GM19239 (cell line): ENCODE data around the gene YIF1A.
A peak's percentile ranks its signal among the peaks of the same experiment; 100 is the strongest.
"Not testable (repeated sequence)": the region's sequence is repeated elsewhere in the genome, so short reads cannot be mapped to it uniquely, and the experiment has no call there.

Source experiments
- DNase-seq: peaks from one replicate; pipeline ENCODE4 v3.0.0; 2011; ENCODE audit warnings: low spot score; ENCODE audit not compliant: insufficient read length
- FAIRE-seq: peaks from 2 replicates; lab custom pipeline; 2011; peaks lifted over from hg19 to GRCh38; lab: Jason Lieb, UNC

Gene YIF1A

GRCh38 chr11:66327171-66328030 is 38.5 kb upstream of the YIF1A start:
- FAIRE-seq (no peak), DNase-seq (no peak)

DNA sequence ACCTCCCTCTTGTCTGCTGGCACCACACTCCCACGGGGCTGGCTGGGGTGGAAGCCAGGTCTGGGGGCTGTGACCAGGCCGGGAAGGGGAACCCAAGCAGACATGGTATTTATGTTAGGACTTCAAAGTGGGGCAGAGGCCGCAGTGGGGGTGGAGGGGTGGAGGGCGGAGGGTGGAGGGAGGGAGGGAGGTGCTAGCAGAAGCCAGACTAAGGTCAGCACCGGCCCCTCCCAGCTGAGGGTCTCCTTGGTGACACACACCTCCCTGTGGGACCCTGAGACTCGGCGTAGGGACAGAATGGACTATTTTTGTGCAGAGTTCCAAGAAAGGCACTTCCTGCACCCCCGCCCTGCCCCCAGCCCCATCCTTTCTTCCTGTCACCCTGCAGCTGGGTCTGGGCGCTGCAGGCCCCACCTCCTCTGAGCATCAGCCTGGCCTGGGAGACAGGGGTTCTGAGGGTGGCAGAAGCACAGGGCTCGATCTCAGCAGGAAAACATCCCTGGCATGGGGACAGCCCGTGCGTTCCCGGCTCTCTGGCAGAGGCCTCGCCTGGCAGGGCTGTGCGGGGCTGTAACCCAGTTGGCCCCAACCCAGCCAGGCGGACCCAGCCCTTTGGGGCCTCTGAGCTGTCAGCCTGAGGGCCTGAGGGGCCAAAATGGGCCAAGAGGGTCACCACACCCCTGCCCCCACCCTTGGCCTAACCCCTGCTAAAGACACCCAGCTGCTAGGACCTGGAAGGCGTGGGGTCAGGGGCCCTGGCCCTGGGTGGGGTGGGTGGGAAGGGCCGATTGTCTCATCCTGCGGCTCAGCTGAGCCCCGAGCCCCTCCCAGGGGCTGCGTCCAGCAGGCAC is 37.5 kb upstream of the YIF1A start:
- no peak for FAIRE-seq
- no peak for DNase-seq

- FAIRE-seq (no peak), DNase-seq (no peak)
Observed at GRCh38 chr11:66325263-66325671, 36.3 kb upstream of the YIF1A start.

DNA sequence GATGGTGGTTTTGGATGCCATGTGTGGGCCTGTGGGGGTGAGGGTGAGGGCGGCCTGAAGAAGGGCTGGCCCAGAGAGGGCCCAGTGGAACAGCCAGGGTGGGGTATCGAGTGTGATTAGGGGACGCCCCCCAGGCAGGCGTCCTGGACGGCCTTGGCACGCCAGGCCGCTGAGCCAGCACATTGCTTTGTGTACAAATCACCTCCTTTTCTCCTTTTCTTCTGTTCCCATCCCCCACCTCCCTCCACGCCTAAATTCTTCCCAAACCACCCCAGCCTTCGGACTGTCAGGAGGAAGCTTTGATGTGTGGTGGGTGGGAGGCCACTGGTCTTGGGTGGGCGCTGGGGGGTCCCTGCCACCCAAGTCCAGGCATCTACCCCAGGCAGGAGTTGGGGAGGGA is 35.7 kb upstream of the YIF1A start:
- DNase-seq (no peak), FAIRE-seq (no peak)

- DNase-seq (no peak), FAIRE-seq (no peak)
Observed at GRCh38 chr11:66323684-66324083, 34.7 kb upstream of the YIF1A start.

DNA sequence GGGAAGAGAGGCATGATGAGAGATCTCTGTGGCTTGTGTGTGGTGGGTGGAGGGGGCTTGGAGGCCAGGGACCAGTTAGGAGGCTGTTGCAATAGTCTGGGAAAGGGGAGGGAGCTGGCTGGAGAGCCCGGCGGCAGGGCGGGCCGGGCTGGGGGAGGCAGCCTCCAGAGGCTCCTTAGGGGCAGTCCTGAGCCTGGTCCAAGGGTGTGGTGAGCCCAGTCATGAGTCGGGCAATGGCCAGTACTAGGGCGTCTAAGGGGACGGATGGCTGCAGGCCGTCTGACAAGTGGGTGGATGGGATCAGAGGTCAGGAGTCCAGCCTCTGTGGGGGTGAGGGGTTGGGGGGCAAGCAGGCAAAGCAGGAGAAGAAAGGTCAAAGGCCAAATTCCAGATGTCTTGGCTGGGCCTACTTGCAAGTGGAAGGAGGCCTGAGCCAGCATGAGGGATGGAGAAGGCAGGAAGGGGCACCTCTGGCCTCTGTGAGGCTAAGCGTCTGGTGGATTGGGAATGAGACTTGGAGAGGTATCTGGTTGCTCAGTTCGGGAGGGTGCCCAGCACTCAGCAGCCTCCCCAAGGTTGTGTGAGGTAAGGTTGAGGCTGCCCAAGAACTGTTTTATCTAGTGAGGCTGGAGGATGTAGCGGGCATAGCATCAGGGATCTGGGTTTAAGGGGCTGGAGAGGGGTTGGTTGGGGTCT is 33.9 kb upstream of the YIF1A start:
- no peak for FAIRE-seq
- DNase-seq: no peak

- DNase-seq (no peak), FAIRE-seq (no peak)
Observed at GRCh38 chr11:66321606-66322005, 32.7 kb upstream of the YIF1A start.

DNA sequence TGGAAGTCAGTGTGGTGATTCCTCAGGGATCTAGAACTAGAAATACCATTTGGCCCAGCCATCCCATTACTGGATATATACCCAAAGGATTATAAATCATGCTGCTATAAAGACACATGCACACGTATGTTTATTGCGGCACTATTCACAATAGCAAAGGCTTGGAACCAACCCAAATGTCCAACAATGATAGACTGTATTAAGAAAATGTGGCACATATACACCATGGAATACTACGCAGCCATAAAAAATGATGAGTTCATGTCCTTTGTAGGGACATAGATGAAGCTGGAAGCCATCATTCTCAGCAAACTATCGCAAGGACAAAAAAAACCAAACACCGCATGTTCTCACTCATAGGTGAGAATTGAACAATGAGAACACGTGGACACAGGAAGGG is 31.8 kb upstream of the YIF1A start:
- DNase-seq, FAIRE-seq: not testable (repeated sequence)

DNA sequence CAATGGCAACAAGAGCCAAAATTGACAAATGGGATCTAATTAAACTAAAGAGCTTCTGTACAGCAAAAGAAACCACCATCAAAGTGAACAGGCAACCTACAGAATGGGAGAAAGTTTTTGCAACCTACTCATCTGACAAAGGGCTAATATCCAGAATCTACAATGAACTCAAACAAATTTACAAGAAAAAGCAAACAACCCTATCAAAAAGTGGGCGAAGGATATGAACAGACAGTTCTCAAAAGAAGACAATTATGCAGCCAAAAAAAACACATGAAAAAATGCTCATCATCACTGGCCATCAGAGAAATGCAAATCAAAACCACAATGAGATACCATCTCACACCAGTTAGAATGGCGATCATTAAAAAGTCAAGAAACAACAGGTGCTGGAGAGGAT is 31.3 kb upstream of the YIF1A start:
- FAIRE-seq, DNase-seq: not testable (repeated sequence)

- FAIRE-seq: no peak
- no peak for DNase-seq
Observed at GRCh38 chr11:66318600-66318970, 29.6 kb upstream of the YIF1A start.

DNA sequence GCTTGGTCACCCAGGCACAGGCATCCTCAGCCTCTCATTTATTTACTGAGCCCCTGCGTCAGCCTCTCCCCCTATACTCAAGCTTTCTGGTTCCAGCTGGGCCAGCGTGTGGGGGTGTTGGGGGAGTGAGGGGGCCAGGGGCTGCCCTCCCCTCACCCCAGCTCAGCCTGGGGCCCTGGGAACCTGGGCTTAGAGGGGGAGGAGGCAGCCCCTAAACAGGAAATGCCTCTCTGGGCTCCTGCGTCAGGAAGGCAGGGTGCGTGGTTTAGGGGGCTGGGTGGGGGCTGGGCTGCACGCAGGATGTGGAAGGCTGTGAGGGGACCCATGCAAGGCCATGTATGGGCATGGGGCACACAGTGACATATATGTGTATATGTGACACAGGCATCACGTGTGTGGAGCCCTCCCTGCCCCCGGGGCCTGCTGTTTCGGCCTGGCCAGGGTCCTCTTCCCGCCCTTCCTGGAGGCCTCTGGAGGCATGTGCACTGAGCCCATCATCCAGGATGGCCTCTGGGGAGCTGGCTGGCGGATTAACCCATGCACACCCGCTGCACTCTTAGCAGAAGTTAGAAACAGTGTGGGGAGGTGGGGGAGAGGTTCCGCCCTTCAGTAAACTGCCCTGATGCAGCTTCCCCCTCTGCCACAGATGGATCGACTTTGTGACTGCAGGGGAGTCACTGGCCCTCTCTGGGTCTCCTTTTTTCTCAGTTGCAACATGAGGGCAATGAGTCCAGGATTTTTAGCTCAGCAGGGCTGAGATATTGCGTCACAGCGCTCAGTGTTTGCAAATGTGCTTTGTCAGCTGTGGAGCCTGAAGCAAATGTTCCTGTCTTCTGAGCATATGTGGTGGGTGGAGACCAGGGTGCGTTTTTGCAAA is 29.0 kb upstream of the YIF1A start:
- FAIRE-seq: peak; percentile 77

GRCh38 chr11:66317322-66317722 is 28.4 kb upstream of the YIF1A start:
- DNase-seq (no peak), FAIRE-seq (no peak)

More for the DNA sequence above, 29.0 kb upstream of the YIF1A start:
- no peak for DNase-seq

- FAIRE-seq: no peak
- DNase-seq: no peak
Observed at GRCh38 chr11:66316849-66317251, 27.9 kb upstream of the YIF1A start, which contains the start of gene CD248. Gene CD248 (minus strand): TSS chr11:66317044. CDS start chr11:66317027, 17 bp downstream.

DNA sequence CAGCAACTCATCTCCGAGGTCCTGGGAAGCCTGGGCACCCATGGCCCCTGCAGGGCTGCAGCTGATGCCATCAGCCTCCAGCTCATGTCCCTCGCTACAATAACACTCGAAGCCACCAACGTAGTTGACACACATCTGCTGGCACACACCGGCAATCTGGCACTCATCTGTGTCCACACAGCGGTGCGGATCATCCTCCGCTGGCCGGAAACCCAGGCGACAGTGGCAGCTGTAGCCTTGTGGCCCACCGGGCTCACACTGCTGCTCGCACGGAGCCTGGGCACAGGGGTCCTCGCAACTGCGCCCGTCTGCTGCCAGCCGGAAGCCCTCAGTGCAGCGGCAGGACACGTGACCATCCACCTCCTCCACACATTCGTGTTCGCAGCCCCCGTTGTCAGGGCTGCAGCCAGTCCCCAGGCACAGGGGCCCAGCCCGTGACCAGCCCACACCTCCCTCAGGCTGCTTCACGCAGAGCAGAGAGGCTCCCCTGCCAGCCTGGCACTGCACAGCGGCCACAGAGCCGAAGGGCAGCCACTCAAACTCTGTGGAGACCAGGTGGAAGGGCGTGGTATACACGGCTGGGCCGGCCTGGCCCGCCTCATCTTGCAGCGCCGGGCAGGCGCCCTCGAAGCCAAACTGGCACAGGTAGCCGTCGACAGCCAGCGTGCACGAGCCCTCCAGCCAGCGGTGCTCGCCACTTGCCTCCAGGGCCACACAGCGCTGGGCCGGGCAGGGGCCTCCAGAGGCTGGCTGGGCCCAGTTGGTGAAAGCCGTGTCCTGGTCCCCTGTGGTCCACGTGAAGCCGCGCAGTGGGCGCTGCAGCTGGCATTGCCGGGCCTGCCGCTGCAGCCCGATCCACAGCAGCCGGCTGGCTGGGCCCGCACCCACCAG is 27.2 kb upstream of the YIF1A start:
- DNase-seq (no peak), FAIRE-seq (no peak)

DNA sequence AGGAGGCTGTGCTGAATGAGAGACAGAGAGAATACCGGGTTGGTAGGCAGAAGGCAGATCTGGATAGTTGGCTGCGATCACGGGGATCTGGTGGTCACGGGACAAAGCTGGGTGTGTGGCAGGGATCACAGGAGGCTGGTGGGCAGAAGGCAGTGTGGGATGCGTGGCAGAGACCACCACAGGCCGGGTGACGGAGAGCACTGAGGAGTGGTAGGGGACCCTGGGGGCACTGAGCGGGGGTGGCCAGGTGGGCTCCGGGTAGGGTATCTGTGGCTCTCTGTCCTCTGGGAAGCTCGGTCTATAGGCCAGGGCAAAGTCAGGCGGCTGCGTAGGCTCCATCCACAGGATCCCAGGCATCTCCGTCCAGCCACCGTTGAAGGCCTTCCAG is 26.5 kb upstream of the YIF1A start:
- DNase-seq (no peak), FAIRE-seq (no peak)

DNA sequence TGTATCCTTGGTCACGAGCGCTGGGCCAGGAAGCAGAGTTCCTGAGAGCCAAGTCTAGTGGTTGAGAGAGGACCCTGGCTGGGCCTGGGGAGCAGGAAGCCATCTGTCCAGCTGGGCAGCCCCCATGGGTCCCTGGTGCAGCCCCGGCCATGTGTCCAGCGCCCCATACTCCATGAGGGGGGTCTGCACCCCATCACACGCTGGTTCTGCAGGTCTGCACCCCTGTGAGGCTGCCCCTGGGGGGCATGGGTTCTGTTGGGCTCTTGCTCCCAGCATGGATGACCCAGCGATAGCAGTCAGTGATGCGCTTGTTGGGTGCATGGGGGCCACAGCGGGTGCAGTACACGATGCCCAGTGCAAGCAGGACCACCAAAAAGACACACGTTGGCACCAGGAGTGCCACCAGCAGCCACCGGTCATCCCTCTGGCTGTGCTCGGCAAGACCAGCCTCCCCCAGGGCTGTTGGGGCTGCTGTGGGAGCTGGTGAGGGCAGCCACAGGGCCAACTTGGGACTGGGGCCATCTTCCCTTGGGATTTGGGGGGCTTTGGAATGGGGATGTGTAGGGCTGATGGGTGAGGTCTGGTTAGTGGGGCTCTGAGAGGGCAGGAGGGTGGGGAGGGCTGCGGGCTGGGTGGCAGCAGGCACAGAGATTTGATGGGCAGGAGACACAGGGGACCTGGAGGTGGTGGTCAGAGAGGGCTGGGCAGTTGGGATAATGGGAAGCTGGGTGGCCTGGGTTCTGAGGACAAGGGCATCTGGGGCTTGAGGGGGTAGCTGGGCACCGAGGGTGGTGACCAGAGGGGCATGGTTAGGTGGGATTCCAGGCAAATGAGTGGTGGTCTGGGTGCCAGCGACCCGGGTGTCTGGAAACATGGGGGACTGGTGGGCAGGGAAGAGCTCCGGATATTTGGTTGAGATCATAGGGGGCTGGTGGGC is 25.9 kb upstream of the YIF1A start:
- DNase-seq (no peak), FAIRE-seq (no peak)

DNA sequence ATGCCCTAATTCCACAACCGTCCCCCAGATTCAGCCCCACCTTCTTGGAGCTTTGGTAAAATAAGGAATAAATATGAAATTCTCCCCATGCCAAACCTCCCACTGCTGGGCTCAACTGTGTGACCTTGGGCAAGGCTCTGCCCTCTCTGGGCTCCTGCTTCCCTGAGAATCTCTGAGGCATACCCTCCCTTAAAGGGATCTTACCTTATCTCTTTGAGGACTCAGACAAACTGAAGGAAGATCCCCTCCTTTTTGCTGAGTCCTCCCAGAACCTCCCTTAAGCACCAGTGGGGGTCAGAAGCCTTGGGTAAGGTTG is 25.2 kb upstream of the YIF1A start:
- FAIRE-seq: no peak
- DNase-seq: no peak
